ENCODE data around the gene RAI14. TPM values are rescaled to one million over a fixed set of nuclear protein-coding genes. Genes with fewer than 3 reads are reported as not detected.

Gene RAI14
- total and polyA plus RNA-seq, 2 donors (not counting 3 experiments of a cell fraction or from before 2014, with no cell fraction given), result 114 to 369 TPM

DNA sequence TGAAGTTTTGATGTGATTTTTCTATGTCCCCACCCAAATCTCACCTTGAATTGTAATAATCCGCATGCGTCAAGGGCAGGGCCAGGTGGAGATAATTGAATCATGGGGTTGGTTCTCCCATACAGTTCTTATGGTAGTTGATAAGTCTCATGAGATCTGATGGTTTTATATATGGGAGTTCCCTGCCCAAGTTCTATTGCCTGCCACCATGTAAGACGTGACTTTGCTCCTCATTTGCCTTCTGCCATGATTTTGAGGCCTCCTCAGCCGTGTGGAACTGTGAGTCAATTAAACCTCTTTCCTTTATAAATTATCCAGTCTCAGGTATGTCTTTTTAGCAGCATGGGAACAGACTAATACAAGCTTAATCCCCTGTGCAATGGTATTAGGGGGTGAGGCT, 25.5 kb upstream of the RAI14 start:
- no peaks in the 10 kb centered on the region for H3K36me3 ChIP-seq (ENCODE audit: control insufficient read depth in 2 of 2, extremely low read depth in 1 of 2, insufficient read depth in 2 of 2, low read length in 2 of 2)

More for the DNA sequence above, 25.5 kb upstream of the RAI14 start:
- Histone ChIP-seq H2AFZ (ENCODE audit: low read depth, low read length) (no peak overlapping the region), H3K4me2 (ENCODE audit: insufficient read depth, low read length) (no peak overlapping the region), H3K9me3 (replicated peaks; ENCODE audit: control insufficient read depth, insufficient read depth, low read length) (no peaks in the 10 kb centered on the region), H4K20me1 (replicated peaks; ENCODE audit: control insufficient read depth, extremely low read depth, insufficient read depth, low read length) (no peaks in the 10 kb centered on the region), H3K4me1 (ENCODE audit: control insufficient read depth, extremely low read depth, insufficient read depth, low read length) (peaks cover 32% of the 10 kb centered on the region), H3K27me3 (ENCODE audit: control insufficient read depth in 2 of 2, insufficient read depth in 2 of 2, low read length in 2 of 2) (no peaks in the 10 kb centered on the region), H3K27ac (ENCODE audit: insufficient read depth, low read depth, low read length) (no peak overlapping the region), H3K4me3 (replicated peaks in 1 of 3; ENCODE audit: insufficient read depth in 1 of 3, low read depth in 1 of 3, low read length in 3 of 3) (no peak overlapping the region), H3K9me1 (replicated peaks; ENCODE audit: control insufficient read depth, extremely low read depth, insufficient read depth, low read length) (no peaks in the 10 kb centered on the region), H3K9ac (replicated peaks; ENCODE audit: extremely low read depth, insufficient read depth, low read length) (no peak overlapping the region), H3K79me2 (ENCODE audit: control insufficient read depth, insufficient read depth, low read length) (no peaks in the 10 kb centered on the region)
- TF ChIP-seq JUN (IDR thresholded peaks at IDR 0.05; ENCODE audit: borderline replicate concordance, insufficient read depth, insufficient read length, low read depth) (no peak), EZH2 (IDR thresholded peaks at IDR 0.05; ENCODE audit: borderline replicate concordance, low read depth, low read length, severe bottlenecking) (no peak), MYC (IDR thresholded peaks at IDR 0.05; ENCODE audit: low read depth, low read length) (no peak), GATA2 (IDR thresholded peaks at IDR 0.05; ENCODE audit: insufficient read depth, insufficient read length, low read depth, low read length) (no peak), FOS (IDR thresholded peaks at IDR 0.05; ENCODE audit: borderline replicate concordance, insufficient read depth, low read length) (no peak), POLR2A (IDR thresholded peaks at IDR 0.05; ENCODE audit: low read depth, low read length) (no peak), POLR2AphosphoS5 (IDR thresholded peaks at IDR 0.05; ENCODE audit: insufficient read depth, low read depth, low read length) (no peak)
- TF ChIP-seq, protein P1, sequence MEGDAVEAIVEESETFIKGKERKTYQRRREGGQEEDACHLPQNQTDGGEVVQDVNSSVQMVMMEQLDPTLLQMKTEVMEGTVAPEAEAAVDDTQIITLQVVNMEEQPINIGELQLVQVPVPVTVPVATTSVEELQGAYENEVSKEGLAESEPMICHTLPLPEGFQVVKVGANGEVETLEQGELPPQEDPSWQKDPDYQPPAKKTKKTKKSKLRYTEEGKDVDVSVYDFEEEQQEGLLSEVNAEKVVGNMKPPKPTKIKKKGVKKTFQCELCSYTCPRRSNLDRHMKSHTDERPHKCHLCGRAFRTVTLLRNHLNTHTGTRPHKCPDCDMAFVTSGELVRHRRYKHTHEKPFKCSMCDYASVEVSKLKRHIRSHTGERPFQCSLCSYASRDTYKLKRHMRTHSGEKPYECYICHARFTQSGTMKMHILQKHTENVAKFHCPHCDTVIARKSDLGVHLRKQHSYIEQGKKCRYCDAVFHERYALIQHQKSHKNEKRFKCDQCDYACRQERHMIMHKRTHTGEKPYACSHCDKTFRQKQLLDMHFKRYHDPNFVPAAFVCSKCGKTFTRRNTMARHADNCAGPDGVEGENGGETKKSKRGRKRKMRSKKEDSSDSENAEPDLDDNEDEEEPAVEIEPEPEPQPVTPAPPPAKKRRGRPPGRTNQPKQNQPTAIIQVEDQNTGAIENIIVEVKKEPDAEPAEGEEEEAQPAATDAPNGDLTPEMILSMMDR (IDR thresholded peaks at IDR 0.05; ENCODE audit: extremely low read depth in 1 of 2, insufficient read depth in 1 of 2, low read depth in 1 of 2, low read length in 2 of 2), result no peak
- TF ChIP-seq, protein P2, sequence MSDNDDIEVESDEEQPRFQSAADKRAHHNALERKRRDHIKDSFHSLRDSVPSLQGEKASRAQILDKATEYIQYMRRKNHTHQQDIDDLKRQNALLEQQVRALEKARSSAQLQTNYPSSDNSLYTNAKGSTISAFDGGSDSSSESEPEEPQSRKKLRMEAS (IDR thresholded peaks at IDR 0.05; ENCODE audit: insufficient read depth, insufficient read length), result no peak
- intact Hi-C loops (cut with micrococcal nuclease), result no loop called here
- no TSS peak for BruUV-seq (replicated peaks)
- FAIRE-seq (no peak), DNase-seq (ENCODE audit: low read depth, low spot score) (no peak)
- ChIA-PET CTCF (interaction anchor here (0.8 kb wide), 1 partner anchor 13 kb away, joined by 3 read pairs; no protein-coding TSS in a partner anchor), POLR2A (no interaction called here)
- dilution Hi-C loops (cut with MboI; ENCODE audit: extremely low pct_ligation_motif_present, low sequenced_read_pairs), result no loop called here

Measured in endothelial cell of umbilical vein (primary cell).